H1 (cell line): ENCODE data around the gene PGLYRP2. TPM values are rescaled to one million over a fixed set of nuclear protein-coding genes. Genes with fewer than 3 reads are reported as not detected.

Experiments
- BRCA1 ChIP-seq: IDR thresholded peaks from 2 replicates; pipeline ENCODE4 v1.6.1; 2012; ENCODE audit warnings: low read depth, low read length, improper control_type of control experiment
- NANOG ChIP-seq: IDR thresholded peaks from 2 replicates; pipeline ENCODE4 v1.6.1; 2011; ENCODE audit warnings: low read length, low read depth, mild to moderate bottlenecking, inconsistent platforms; ENCODE audit not compliant: insufficient read depth, poor library complexity, severe bottlenecking
- PHF8 ChIP-seq: fragments of 200-600 bp; sonication (generic); conservative IDR thresholded peaks from 2 replicates; pipeline ENCODE4 v1.7.1; 2012; ENCODE audit warnings: low read depth, mild to moderate bottlenecking, inconsistent platforms, low read length, moderate library complexity
- POU5F1 ChIP-seq: IDR thresholded peaks from 2 replicates; pipeline ENCODE4 v1.6.1; 2011; ENCODE audit warnings: low read depth, mild to moderate bottlenecking, low read length, moderate library complexity
- TBP ChIP-seq: IDR thresholded peaks from 2 replicates; pipeline ENCODE4 v1.6.1; 2011; ENCODE audit warnings: low read depth, low read length, improper control_type of control experiment
- USF2 ChIP-seq: IDR thresholded peaks from 2 replicates; pipeline ENCODE4 v1.6.1; 2011; ENCODE audit warnings: low read length, improper control_type of control experiment
- polyA plus RNA-seq, 7 experiments: library from polyadenylated mRNA; depleted of rRNA in 3 of 7; stranded (reverse) in 5 of 7; unstranded in 2 of 7; fragments of >200 nt in 5 of 7; fragments of 200-250 nt in 2 of 7; gene quantifications; 1 replicate in 5 of 7; 2 replicates in 1 of 7; 4 replicates in 1 of 7; pipeline versions ENCODE4 v1.2.1 to v1.2.3, GENCODE V29; 2011 to 2013; ENCODE audit warnings: missing spikeins in 2 of 7, mixed read lengths in 2 of 7
- total RNA-seq: library from RNA; stranded (reverse); fragmentation: NEBNext Ultra II Directional; extraction: Animal tissue kit (Norgen Biotek cat#: 25700); gene quantifications from 2 replicates; pipeline ENCODE4 v1.2.1, GENCODE V29; 2021

PGLYRP2 gene
- total and polyA plus RNA-seq, 2 of the 8 experiments (the other 6 are each of a cell fraction or from before 2014, with no cell fraction given): not detected

- TF ChIP-seq USF2: no peak
- no peak for TF ChIP-seq BRCA1
- TF ChIP-seq PHF8: no peak
- TF ChIP-seq POU5F1: no peak
- TF ChIP-seq TBP: no peak
- TF ChIP-seq NANOG: no peak
Measured at GRCh38 chr19:15436012-15436825, 43.1 kb downstream of the PGLYRP2 start (continued).
